Measurements from ENCODE around the gene TSHR.

- TF ChIP-seq CTCF (IDR thresholded peaks at IDR 0.05) (no peak), EZH2 (IDR thresholded peaks at IDR 0.05) (no peak)
These were observed 215.4 kb downstream of the TSHR start for GRCh38 chr14:81170829-81171195.
